GM10248 (cell line): ENCODE measurements around the gene ASB10.

Experiments
- CTCF ChIA-PET: fragments of 300-600 bp; sonication (Branson Sonifier 250); formaldehyde crosslinking; extraction: SDS; loops from one replicate; lab custom pipeline; 2021; ENCODE audit warnings: antibody characterized with exemption; lab: Yijun Ruan, JAX
- POLR2A ChIA-PET: fragments of 350-650 bp; sonication (Branson Sonifier 250); formaldehyde crosslinking; extraction: SDS; loops from one replicate; lab custom pipeline; 2020; ENCODE audit warnings: antibody characterized with exemption; lab: Yijun Ruan, JAX
- DNase-seq: peaks from one replicate; pipeline ENCODE4 v3.0.0; 2012; ENCODE audit errors: extremely low spot score
- CTCF ChIP-seq: IDR thresholded peaks from 2 replicates; pipeline ENCODE4 v1.5.1; 2012; ENCODE audit warnings: mild to moderate bottlenecking, low read depth; ENCODE audit errors: extremely low read depth, missing control alignments, control extremely low read depth

The ASB10 gene

GRCh38 chr7:151173386-151174245 lies 13.4 kb downstream of the ASB10 start:
- ChIA-PET CTCF (no interaction called here), POLR2A (no interaction called here)
- no peak for TF ChIP-seq CTCF
- no peak for DNase-seq

GRCh38 chr7:151172273-151173141 lies 14.5 kb downstream of the ASB10 start:
- peak; percentile 100 for TF ChIP-seq CTCF
- ChIA-PET CTCF (interaction anchor here (0.8 to 1.3 kb wide), 13 partner anchors 9 to 378 kb away, joined by 3 to 9 read pairs (median 3); no protein-coding TSS in a partner anchor), POLR2A (no interaction called here)
- peak; percentile 92 for DNase-seq

GRCh38 chr7:151168787-151169162 lies 18.3 kb downstream of the ASB10 start:
- TF ChIP-seq CTCF, result no peak
- CTCF ChIA-PET, result interaction anchor here (0.8 to 4.1 kb wide), 10 partner anchors 9 to 183 kb away, joined by 3 to 19 read pairs (median 3); partner anchors contain the start of genes ABCF2 and H2BK1
- DNase-seq, result no peak
- POLR2A ChIA-PET, result no interaction called here

- ChIA-PET POLR2A (no interaction called here), CTCF (interaction anchor here (0.7 to 4.1 kb wide), 11 partner anchors 8 to 75 kb away, joined by 3 to 19 read pairs (median 3); partner anchors contain the start of genes ABCF2 and H2BK1)
- TF ChIP-seq CTCF, result peak; percentile 75
- DNase-seq, result peak; percentile 79
Observed at GRCh38 chr7:151168003-151168786, 18.9 kb downstream of the ASB10 start.

GRCh38 chr7:151167197-151167961 lies 19.7 kb downstream of the ASB10 start, which contains the start of gene GBX1:
Gene GBX1 (minus strand): TSS chr7:151167694. CDS start chr7:151167548, 146 bp downstream.
- ChIA-PET POLR2A (no interaction called here), CTCF (interaction anchor here (0.7 to 4.1 kb wide), 11 partner anchors 8 to 76 kb away, joined by 3 to 19 read pairs (median 5); partner anchors contain the start of genes ABCF2 and H2BK1)
- DNase-seq, result no peak
- no peak for TF ChIP-seq CTCF
